NT2/D1 (cell line): Measurements from ENCODE around the gene DIS3L2.

Experiments
- YY1 ChIP-seq: IDR thresholded peaks from 2 replicates; pipeline ENCODE4 v1.6.1; 2011; ENCODE audit not compliant: insufficient read length, insufficient read depth
- ZNF274 ChIP-seq: IDR thresholded peaks from 2 replicates; pipeline ENCODE4 v1.6.1; 2011; ENCODE audit warnings: mild to moderate bottlenecking, low read depth, low read length

DNA sequence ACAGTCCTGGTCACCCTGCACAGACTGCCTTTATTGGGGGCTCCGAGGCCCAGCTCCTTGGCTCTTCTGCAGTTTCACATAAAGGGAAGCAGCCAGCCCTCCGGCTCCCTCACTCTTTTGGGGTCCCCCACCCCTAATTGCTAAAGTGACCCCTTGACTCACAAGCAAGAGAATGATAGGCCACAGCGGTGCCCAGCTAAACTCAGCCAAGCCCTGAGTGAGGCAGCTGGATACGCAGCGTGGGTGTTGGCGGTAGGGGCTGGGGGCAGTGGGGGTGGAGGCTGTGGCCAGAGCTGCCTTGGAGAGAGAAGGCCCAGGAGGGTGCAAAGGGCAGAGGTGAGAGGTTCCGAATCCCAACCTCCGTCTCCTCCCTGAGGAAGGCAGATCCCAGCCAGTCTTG is 391.6 kb downstream of the DIS3L2 start:
- no peak for TF ChIP-seq ZNF274
- TF ChIP-seq YY1, result no peak
